NCI-H146 (cell line): Measurements from ENCODE around the gene PCSK5.

Source experiments
- DNase-seq: peaks from one replicate; lab custom pipeline; 2025; lab: John Stamatoyannopoulos, UW

Gene PCSK5

GRCh38 chr9:76396597-76396996 is 506.1 kb downstream of the PCSK5 start:
- DNase-seq = no peak

- DNase-seq = no peak
Observed at GRCh38 chr9:76399856-76400255, 509.4 kb downstream of the PCSK5 start.

- DNase-seq = no peak
Observed at GRCh38 chr9:76400534-76401096, 510.1 kb downstream of the PCSK5 start.

GRCh38 chr9:76401176-76401575 is 510.7 kb downstream of the PCSK5 start:
- DNase-seq = no peak

GRCh38 chr9:76401580-76402354 is 511.3 kb downstream of the PCSK5 start:
- no peak for DNase-seq

GRCh38 chr9:76403352-76403751 is 512.9 kb downstream of the PCSK5 start:
- DNase-seq = peak; percentile 5

GRCh38 chr9:76404401-76404800 is 513.9 kb downstream of the PCSK5 start:
- no peak for DNase-seq

- no peak for DNase-seq
Observed at GRCh38 chr9:76405340-76405739, 514.9 kb downstream of the PCSK5 start.

- DNase-seq = no peak
Observed at GRCh38 chr9:76405868-76406267, 515.4 kb downstream of the PCSK5 start.
